ENCODE results near the gene CD200R1.
"Not testable (repeated sequence)": the region's sequence is repeated elsewhere in the genome, so short reads cannot be mapped to it uniquely, and the experiment has no call there.

CD200R1 gene

GRCh38 chr3:112973325-112974177 lies 1.4 kb downstream of the CD200R1 start:
- DNase-seq: peak; percentile 52

- DNase-seq: no peak
Measured at GRCh38 chr3:112972158-112972557, 2.7 kb downstream of the CD200R1 start.

DNA sequence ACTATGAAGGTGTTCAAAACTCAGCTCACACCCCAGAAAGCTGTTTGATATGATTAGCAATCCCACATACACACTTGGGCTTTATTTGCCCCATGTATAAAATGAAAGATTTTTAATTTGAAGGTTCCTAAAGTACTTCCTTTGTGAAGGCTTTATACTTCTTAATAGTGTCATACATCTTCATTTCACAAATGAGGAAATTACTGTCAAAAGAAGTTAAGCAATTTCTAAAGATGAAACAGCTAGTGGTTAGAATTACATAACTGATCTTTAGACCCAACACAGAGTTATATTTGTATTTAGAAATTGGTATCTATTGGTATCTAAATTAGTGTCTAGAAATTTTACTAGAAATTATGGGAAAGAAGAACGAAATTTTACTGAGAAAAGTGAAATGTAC lies 7.1 kb downstream of the CD200R1 start:
- no peak for DNase-seq

- DNase-seq: no peak
Measured at GRCh38 chr3:112967425-112967824, 7.5 kb downstream of the CD200R1 start.

GRCh38 chr3:112966633-112967032 lies 8.3 kb downstream of the CD200R1 start:
- DNase-seq: no peak

- no peak for DNase-seq
Measured at GRCh38 chr3:112965656-112966055, 9.2 kb downstream of the CD200R1 start.

- DNase-seq: no peak
Measured at GRCh38 chr3:112963683-112964082, 11.2 kb downstream of the CD200R1 start.

GRCh38 chr3:112958811-112959560 lies 15.9 kb downstream of the CD200R1 start:
- DNase-seq: no peak

GRCh38 chr3:112956351-112956750 lies 18.6 kb downstream of the CD200R1 start:
- DNase-seq: no peak

GRCh38 chr3:112948346-112948838 lies 26.5 kb downstream of the CD200R1 start:
- no peak for DNase-seq

DNA sequence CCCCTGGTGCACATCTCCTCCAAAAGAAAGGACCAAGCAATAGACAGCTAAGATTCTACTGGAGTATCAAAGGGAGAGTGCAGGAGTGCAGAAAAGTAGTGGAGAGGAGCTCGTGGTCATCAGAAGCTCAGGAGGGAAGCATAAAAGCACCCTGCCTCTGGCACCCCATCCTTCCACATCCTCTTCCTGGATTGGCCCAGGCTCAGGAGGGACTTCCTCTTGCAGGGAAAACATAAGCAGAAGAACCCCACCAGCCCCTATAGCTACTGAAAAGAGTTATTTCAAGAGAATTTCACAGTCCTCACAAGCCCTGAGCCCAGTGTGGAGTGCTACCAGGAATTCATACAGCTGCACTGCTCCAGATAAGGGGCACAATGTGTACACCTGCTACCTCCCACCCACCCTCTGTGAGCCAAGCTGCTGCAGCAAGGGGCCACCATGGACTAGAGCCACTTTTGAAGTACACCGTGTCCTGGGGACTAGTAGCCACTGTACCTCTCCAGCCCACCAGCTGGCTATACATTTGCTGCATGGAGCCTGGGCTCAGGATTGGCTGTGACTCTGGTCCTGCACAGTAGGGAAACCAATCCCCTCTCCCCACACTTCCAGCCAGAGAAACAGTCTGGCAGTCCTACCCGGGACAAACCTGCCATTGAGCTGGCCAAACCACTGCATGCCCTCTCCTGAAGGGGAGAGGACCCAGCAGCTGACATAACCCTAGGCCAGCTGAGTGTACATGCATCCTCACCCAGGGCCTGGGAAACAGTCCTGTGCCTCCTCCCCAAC lies 43.0 kb downstream of the CD200R1 start:
- peak; percentile 0 for DNase-seq

GRCh38 chr3:112930771-112931170 lies 44.1 kb downstream of the CD200R1 start:
- no peak for DNase-seq

DNA sequence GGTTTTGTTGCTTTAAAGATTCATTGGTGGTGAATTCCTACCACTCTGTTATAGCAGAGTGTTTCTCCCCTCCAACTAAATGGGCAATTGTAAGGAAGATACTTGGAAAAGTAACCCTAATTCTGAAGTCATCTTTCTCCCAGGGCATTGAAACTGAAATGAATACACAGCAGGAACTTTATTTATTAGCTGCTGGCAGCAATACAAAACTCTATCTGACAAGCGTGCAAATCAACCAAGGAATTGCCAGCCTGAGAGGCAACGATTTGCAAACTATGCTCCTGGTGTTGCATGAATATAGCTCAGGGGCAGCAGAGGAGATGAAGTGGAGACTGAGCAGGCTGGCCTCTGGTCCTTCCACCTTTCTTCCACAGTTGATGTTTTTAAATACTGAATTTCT lies 48.9 kb downstream of the CD200R1 start:
- no peak for DNase-seq

DNA sequence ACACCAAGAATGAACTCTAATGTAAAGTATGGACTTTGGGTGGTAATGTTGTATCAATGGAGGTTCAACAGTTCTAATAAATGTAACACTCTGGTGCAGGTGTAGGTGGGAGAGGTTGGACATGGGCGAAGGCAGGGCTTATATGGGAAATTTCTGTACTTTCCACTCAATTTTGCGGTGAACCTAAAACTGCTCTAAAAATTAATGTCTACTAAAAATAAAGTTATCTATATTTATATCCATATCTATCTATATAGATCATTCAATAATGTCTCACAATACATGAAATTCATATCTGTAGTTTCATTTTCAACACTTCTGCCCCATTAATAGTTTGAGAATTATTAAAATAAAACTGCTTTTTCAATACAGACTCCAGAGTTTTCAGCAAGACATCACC lies 49.3 kb downstream of the CD200R1 start:
- DNase-seq: no peak

DNA sequence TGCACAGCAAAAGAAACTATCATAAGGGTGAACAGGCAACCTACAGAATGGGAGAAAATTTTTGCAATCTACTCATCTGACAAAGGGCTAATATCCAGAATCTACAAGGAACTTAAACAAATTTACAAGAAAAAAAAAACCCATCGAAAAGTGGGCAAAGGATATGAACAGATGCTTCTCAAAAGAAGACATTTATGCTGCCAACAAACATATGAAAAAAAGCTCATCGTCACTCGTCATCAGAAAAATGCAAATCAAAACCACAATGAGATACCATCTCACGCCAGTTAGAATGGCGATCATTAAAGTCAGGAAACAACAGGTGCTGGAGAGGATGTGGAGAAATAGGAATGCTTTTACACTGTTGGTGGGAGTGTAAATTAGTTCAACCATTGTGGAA lies 55.4 kb downstream of the CD200R1 start:
- DNase-seq: not testable (repeated sequence)

DNA sequence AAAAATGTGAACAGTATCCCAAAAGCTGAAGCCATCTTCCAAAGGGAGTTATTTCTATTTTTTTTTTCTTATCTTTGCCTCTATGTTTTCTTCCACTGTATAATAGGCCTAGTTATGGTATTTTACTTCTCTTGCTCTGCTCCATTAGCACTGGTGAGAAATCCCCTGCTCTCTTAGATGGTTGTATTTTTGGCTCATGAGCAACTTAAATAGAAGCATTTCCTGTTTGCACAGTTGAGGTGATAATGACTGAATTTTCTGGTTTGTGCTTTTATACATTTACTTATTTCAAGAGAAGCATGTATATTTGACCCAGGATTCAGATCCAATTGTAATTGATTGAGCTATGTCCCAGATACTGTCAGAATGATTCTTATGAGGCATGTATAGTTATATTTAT lies 66.7 kb downstream of the CD200R1 start:
- peak; percentile 11 for DNase-seq

DNA sequence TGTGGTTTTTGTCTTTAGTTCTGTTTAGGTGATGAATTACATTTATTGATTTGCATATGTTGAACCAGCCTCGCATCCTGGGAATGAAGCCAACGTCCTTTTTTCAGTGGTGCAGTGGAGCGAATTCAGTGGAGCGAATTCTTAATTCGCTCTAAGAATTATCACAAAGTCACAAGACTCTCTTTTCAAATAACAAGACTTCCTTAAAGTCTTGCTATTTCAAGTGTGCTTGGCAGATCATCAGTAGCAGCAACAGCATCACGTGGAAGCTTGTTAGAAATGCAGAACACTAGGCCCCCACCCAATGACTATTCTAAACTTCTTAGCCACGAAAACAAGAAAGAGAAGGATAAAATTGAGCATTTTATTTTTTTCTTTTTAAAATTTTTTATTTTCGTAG lies 70.1 kb downstream of the CD200R1 start:
- no peak for DNase-seq

GRCh38 chr3:112900113-112900512 lies 74.8 kb downstream of the CD200R1 start:
- no peak for DNase-seq

- DNase-seq: no peak
Measured at GRCh38 chr3:112897791-112898190, 77.1 kb downstream of the CD200R1 start.

DNA sequence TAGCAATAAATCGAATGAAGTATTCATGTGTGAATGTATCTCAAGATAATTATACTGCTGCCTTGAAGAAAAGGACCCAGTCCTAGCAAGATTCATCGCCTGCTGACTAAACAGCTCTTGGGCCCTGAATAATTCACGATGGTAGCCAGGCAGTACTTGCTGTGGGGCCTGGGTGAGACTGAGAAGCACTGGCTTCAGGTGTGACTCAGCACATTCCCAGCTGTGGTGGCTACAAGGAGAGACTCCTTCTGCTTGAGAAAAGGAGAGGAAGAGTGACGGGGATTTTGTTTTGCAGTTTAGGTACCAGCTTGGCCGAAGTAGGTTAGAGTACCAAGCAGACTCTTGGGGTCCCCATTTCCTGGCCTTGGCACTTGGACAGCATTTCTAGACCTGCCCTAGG lies 80.6 kb downstream of the CD200R1 start:
- no peak for DNase-seq

GRCh38 chr3:112889357-112889756 lies 85.5 kb downstream of the CD200R1 start:
- no peak for DNase-seq

DNA sequence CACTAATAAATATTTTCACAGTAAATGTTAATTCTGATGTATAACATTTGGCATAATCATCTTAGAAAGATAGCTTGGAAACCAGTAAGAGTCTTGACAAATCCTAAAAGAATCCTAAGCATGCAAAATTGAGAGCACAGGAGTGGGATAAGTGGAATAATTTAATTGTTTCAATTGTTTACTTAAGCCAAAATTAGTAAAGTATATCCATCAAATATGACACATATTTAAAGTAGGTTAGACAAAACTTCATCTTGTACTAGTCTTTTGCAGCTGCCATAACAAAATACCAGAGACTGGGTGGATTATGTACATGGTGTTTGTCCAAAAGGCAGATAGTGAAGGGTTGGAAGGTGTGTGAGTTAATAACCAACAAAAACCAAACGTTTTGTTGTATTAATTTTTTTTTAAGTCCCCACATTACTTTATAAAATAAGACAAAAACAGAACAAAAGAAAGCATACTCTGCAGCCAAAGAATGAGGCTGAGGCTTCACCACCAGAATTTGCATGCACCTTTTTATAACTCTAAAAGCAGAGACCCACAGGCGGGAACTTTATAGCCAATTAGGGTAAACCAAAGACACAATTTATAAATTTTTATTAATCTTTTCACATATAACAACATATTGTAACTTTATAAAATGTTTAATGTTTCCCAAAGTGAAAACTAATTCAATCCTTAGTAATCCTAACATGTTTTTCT lies 86.4 kb downstream of the CD200R1 start:
- no peak for DNase-seq
